H9 (cell line): ENCODE results near the gene POLR3H. TPM values are rescaled to one million over a fixed set of nuclear protein-coding genes. Genes with fewer than 3 reads are reported as not detected.

Source experiments
- DNase-seq: peaks from one replicate; pipeline ENCODE4 v3.0.0-alpha.2; 2017
- H2AFZ ChIP-seq: one replicate; pipeline ENCODE4 v1.6.1; 2013; ENCODE audit warnings: mild to moderate bottlenecking, low read length, control low read depth, moderate library complexity
- H2AK5ac ChIP-seq: 2 replicates; pipeline ENCODE4 v1.6.1; 2013; ENCODE audit warnings: low read length, control low read depth, mixed read lengths; ENCODE audit not compliant: insufficient read length
- H2BK120ac ChIP-seq: one replicate; pipeline ENCODE4 v1.6.1; 2013; ENCODE audit warnings: low read depth, mild to moderate bottlenecking, low read length, control low read depth, inconsistent platforms; ENCODE audit not compliant: poor library complexity, severe bottlenecking
- H2BK12ac ChIP-seq: 2 replicates; pipeline ENCODE4 v1.6.1; 2013; ENCODE audit warnings: low read length, control low read depth, mixed read lengths, low read depth; ENCODE audit not compliant: insufficient read length
- H2BK15ac ChIP-seq: 2 replicates; pipeline ENCODE4 v1.6.1; 2013; ENCODE audit warnings: low read depth, low read length, control low read depth
- H2BK20ac ChIP-seq: one replicate; pipeline ENCODE4 v1.6.1; 2013; ENCODE audit warnings: low read depth, mild to moderate bottlenecking, low read length, control low read depth, inconsistent platforms; ENCODE audit not compliant: poor library complexity, severe bottlenecking
- H2BK5ac ChIP-seq: 2 replicates; pipeline ENCODE4 v1.6.1; 2013; ENCODE audit warnings: low read length, control low read depth, mixed read lengths; ENCODE audit not compliant: insufficient read length
- H3K14ac ChIP-seq: 2 replicates; pipeline ENCODE4 v1.6.1; 2013; ENCODE audit warnings: low read length, control low read depth; ENCODE audit not compliant: insufficient read depth
- H3K18ac ChIP-seq: 2 replicates; pipeline ENCODE4 v1.6.1; 2013; ENCODE audit warnings: low read depth, mild to moderate bottlenecking, mixed read lengths, low read length, control low read depth; ENCODE audit not compliant: insufficient read length
- H3K23ac ChIP-seq: 2 replicates; pipeline ENCODE4 v1.6.1; 2013; ENCODE audit warnings: low read length, control low read depth, mixed read lengths, low read depth; ENCODE audit not compliant: insufficient read length
- H3K23me2 ChIP-seq: 2 replicates; pipeline ENCODE4 v1.6.1; 2013; ENCODE audit warnings: low read depth, mild to moderate bottlenecking, mixed read lengths, low read length, control low read depth; ENCODE audit not compliant: insufficient read length, poor library complexity, severe bottlenecking
- H3K27ac ChIP-seq: 2 replicates; pipeline ENCODE4 v1.5.1; 2013; ENCODE audit warnings: low read length, control low read depth, mixed read lengths, low read depth; ENCODE audit not compliant: insufficient read length
- H3K27me3 ChIP-seq: 2 replicates; pipeline ENCODE4 v1.6.1; 2013; ENCODE audit warnings: low read length, control low read depth, inconsistent platforms; ENCODE audit not compliant: insufficient read depth
- H3K4ac ChIP-seq: 2 replicates; pipeline ENCODE4 v1.6.1; 2013; ENCODE audit warnings: low read depth, mild to moderate bottlenecking, control low read depth, inconsistent platforms, low read length, moderate library complexity
- H3K4me1 ChIP-seq: 2 replicates; pipeline ENCODE4 v1.6.1; 2013; ENCODE audit warnings: low read length, control low read depth, inconsistent platforms; ENCODE audit not compliant: insufficient read depth
- H3K4me2 ChIP-seq: 2 replicates; pipeline ENCODE4 v1.6.1; 2013; ENCODE audit warnings: low read length, control low read depth, mixed read lengths; ENCODE audit not compliant: insufficient read length, insufficient read depth
- H3K56ac ChIP-seq: 2 replicates; pipeline ENCODE4 v1.6.1; 2013; ENCODE audit warnings: low read depth, mild to moderate bottlenecking, mixed read lengths, low read length, control low read depth; ENCODE audit not compliant: insufficient read length
- H3K79me1 ChIP-seq: 2 replicates; pipeline ENCODE4 v1.6.1; 2013; ENCODE audit warnings: low read depth, mild to moderate bottlenecking, moderate library complexity, low read length, control low read depth, inconsistent platforms; ENCODE audit not compliant: insufficient read depth, poor library complexity, severe bottlenecking
- H3K79me2 ChIP-seq: 2 replicates; pipeline ENCODE4 v1.6.1; 2013; ENCODE audit warnings: low read length, control low read depth, inconsistent platforms; ENCODE audit not compliant: insufficient read depth
- H3K9ac ChIP-seq: 2 replicates; pipeline ENCODE4 v1.6.1; 2013; ENCODE audit warnings: low read length, control low read depth, mixed read lengths; ENCODE audit not compliant: insufficient read length; ENCODE audit errors: extremely low read depth
- H3K9me3 ChIP-seq: one replicate; pipeline ENCODE4 v1.6.1; 2013; ENCODE audit warnings: low read depth, low read length, inconsistent platforms; ENCODE audit not compliant: control insufficient read depth
- H3T11ph ChIP-seq: one replicate; pipeline ENCODE4 v1.6.1; 2013; ENCODE audit warnings: mild to moderate bottlenecking, low read length, control low read depth, inconsistent platforms
- H4K20me1 ChIP-seq: one replicate; pipeline ENCODE4 v1.6.1; 2013; ENCODE audit not compliant: control insufficient read depth, insufficient read length, insufficient read depth
- H4K5ac ChIP-seq: 2 replicates; pipeline ENCODE4 v1.6.1; 2013; ENCODE audit warnings: low read depth, mild to moderate bottlenecking, mixed read lengths, low read length, control low read depth; ENCODE audit not compliant: insufficient read length
- H4K8ac ChIP-seq: replicated peaks from 2 replicates; pipeline ENCODE4 v1.6.1; 2013; ENCODE audit warnings: low read length, control low read depth, mixed read lengths, low read depth; ENCODE audit not compliant: insufficient read length
- H4K91ac ChIP-seq: 2 replicates; pipeline ENCODE4 v1.6.1; 2013; ENCODE audit warnings: low read depth, mild to moderate bottlenecking, moderate library complexity, mixed read lengths, low read length, control low read depth; ENCODE audit not compliant: insufficient read length
- H3K27ac Mint-ChIP-seq, 3 experiments: 2 replicates in 2 of 3; 3 replicates in 1 of 3; pipeline ENCODE4 v1.8.0; 2020 to 2021; ENCODE audit warnings: mixed read lengths in 3 of 3, mild to moderate bottlenecking in 1 of 3, moderate library complexity in 1 of 3
- H3K27me3 Mint-ChIP-seq: 2 replicates; pipeline ENCODE4 v1.8.0; 2021; ENCODE audit warnings: low read depth, mild to moderate bottlenecking, moderate library complexity, mixed read lengths
- H3K36me3 Mint-ChIP-seq, 3 experiments: 2 replicates in 2 of 3; 3 replicates in 1 of 3; pipeline ENCODE4 v1.8.0; 2020 to 2021; ENCODE audit warnings: low read depth in 3 of 3, mixed read lengths in 3 of 3; ENCODE audit not compliant: insufficient read depth in 1 of 3
- H3K4me1 Mint-ChIP-seq, 2 experiments: 2 replicates each; pipeline ENCODE4 v1.8.0; 2020; ENCODE audit warnings: mixed read lengths in 2 of 2
- H3K4me3 Mint-ChIP-seq, 2 experiments: 2 replicates in 1 of 2; 3 replicates in 1 of 2; pipeline ENCODE4 v1.8.0; 2020 to 2021; ENCODE audit warnings: mild to moderate bottlenecking in 2 of 2, mixed read lengths in 2 of 2, moderate library complexity in 1 of 2
- H3K9me3 Mint-ChIP-seq, 2 experiments: 2 replicates in 1 of 2; 3 replicates in 1 of 2; pipeline ENCODE4 v1.8.0; 2020; ENCODE audit warnings: mild to moderate bottlenecking in 2 of 2, mixed read lengths in 2 of 2, moderate library complexity in 1 of 2
- WGBS: extraction: QIAGEN DNeasy Blood & Tissue Kit; methylation state at CpG from one replicate; pipeline ENCODE4 v1.1.7; 2013; ENCODE audit warnings: missing lambda C conversion rate, low lambda C conversion rate, mixed read lengths; ENCODE audit not compliant: insufficient read length; ENCODE audit errors: extremely low coverage; 5-methylcytosine and 5-hydroxymethylcytosine counted together
- total RNA-seq: library from RNA; stranded (reverse); gene quantifications from 2 replicates; pipeline ENCODE4 v1.2.1, GENCODE V29; 2021
- TF ChIP-seq, protein P1 (sequence below): fragments of 200-600 bp; sonication (generic); conservative IDR thresholded peaks from 3 replicates; pipeline ENCODE4 v1.8.0; 2021; ENCODE audit warnings: antibody characterized with exemption, mild to moderate bottlenecking

The POLR3H gene
- total RNA-seq, 1 experiment from 2014 or later: 68.2 TPM

GRCh38 chr22:41516462-41516861, 27.8 kb downstream of the POLR3H start:
- Histone ChIP-seq H2BK20ac (no peak overlapping the region), H4K8ac (no peak overlapping the region), H2AFZ (no peak overlapping the region), H3K27ac (no peak overlapping the region), H4K91ac (no peak overlapping the region), H3T11ph (no peak overlapping the region), H4K20me1 (no peaks in the 10 kb centered on the region), H2BK5ac (no peak overlapping the region), H3K79me1 (no peaks in the 10 kb centered on the region), H3K4me2 (no peak overlapping the region), H3K4me1 (peaks cover 5% of the 10 kb centered on the region; the same call in 1 of the 2 replicates), H3K4ac (no peak overlapping the region), H3K18ac (no peak overlapping the region), H2BK15ac (no peak overlapping the region), H3K9ac (no peak overlapping the region), H2BK120ac (no peak overlapping the region), H2BK12ac (no peak overlapping the region), H2AK5ac (no peak overlapping the region), H4K5ac (no peak overlapping the region), H3K23me2 (no peaks in the 10 kb centered on the region), H3K27me3 (no peaks in the 10 kb centered on the region), H3K14ac (no peak overlapping the region), H3K9me3 (no peaks in the 10 kb centered on the region), H3K23ac (no peak overlapping the region), H3K56ac (no peak overlapping the region), H3K79me2 (no peaks in the 10 kb centered on the region)
- peaks cover 19 to 21% of the 10 kb centered on the region in 2 experiments for H3K4me1 Mint-ChIP-seq
- H3K36me3 Mint-ChIP-seq: peaks cover 20 to 36% (median 29%) of the 10 kb centered on the region in 3 experiments; a peak in 6 of 7 replicates
- H3K4me3 Mint-ChIP-seq: no peak overlapping the region
- WGBS: no CpG with 5 or more reads among the region's 8 CpGs
- TF ChIP-seq, protein P1, sequence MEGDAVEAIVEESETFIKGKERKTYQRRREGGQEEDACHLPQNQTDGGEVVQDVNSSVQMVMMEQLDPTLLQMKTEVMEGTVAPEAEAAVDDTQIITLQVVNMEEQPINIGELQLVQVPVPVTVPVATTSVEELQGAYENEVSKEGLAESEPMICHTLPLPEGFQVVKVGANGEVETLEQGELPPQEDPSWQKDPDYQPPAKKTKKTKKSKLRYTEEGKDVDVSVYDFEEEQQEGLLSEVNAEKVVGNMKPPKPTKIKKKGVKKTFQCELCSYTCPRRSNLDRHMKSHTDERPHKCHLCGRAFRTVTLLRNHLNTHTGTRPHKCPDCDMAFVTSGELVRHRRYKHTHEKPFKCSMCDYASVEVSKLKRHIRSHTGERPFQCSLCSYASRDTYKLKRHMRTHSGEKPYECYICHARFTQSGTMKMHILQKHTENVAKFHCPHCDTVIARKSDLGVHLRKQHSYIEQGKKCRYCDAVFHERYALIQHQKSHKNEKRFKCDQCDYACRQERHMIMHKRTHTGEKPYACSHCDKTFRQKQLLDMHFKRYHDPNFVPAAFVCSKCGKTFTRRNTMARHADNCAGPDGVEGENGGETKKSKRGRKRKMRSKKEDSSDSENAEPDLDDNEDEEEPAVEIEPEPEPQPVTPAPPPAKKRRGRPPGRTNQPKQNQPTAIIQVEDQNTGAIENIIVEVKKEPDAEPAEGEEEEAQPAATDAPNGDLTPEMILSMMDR: no peak; the same call in 2 of the 3 replicates
- no peaks in the 10 kb centered on the region for H3K27me3 Mint-ChIP-seq
- DNase-seq: no peak
- H3K9me3 Mint-ChIP-seq: no peaks in the 10 kb centered on the region
- no peak overlapping the region for H3K27ac Mint-ChIP-seq
